Activated T-cell treated with anti-CD3 and anti-CD28 coated beads for 1 hour (primary cell): ENCODE measurements around the gene SCRN1.

Source experiments
- DNase-seq: peaks from one replicate; pipeline ENCODE4 v3.0.0-alpha.2; 2020; ENCODE audit warnings: low read depth

SCRN1 gene

GRCh38 chr7:30003098-30003497 lies 13.5 kb upstream of the SCRN1 start:
- DNase-seq: no peak

- no peak for DNase-seq
Measured at GRCh38 chr7:30001998-30002397, 12.4 kb upstream of the SCRN1 start.

- DNase-seq: no peak
Measured at GRCh38 chr7:29998489-29998888, 8.9 kb upstream of the SCRN1 start.

DNA sequence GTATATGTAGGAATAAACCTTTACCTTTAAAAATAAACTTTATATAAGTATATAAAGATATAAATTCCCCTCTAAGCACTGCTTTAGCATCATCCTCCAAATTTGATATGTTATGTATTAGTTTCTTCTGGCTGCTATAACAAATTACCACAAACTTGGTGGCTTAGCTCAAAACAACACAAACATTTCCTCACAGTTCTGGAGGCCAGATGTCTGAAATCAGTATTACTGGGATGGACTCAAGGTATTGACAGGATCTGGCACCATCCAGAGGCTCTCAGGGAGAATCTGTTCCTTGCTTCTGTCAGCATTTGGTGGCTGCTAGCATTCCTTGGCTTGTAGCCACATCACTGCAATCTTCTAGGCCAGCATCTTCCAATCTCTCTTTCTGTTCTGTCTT lies 6.7 kb upstream of the SCRN1 start:
- no peak for DNase-seq

GRCh38 chr7:29995652-29996051 lies 6.1 kb upstream of the SCRN1 start:
- DNase-seq: no peak

DNA sequence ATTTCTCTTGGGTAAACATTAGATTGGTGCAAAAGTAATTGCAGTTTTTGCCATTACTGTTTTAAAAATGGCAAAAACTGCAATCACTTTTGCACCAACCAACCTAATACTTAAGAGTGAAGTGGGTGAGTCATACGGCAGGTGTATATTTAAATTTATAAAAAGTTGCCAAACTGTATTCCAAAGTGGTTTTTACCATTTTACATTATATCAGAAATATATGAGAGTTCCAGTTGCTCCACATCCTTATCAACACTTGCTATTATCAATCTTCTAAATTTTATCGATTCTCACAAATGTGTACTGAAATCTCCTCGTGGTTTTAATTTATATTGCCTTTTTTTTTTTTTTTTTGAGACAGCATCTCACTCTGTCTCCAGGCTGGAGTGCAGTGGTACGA lies 3.5 kb upstream of the SCRN1 start:
- no peak for DNase-seq

DNA sequence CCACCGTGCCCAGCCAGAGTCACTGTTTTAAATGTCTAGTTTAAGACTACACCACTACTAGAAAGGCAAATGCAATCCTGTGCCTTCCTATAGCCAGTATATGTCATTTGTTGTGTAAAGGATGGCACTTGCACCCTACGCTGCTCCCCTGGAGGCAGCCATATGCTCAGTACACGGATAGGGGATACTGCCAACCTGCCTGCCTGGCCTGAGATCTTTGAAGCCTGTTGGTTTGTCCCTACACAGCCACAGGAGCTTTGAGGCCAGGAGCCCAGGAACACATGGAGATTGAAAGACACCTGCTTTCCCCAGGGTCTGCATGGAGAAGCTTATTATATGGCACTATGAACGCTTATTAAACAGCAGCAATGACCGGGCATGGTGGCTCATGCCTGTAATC lies 2.3 kb upstream of the SCRN1 start:
- DNase-seq: no peak

GRCh38 chr7:29990931-29991330 lies 1.3 kb upstream of the SCRN1 start:
- no peak for DNase-seq

DNA sequence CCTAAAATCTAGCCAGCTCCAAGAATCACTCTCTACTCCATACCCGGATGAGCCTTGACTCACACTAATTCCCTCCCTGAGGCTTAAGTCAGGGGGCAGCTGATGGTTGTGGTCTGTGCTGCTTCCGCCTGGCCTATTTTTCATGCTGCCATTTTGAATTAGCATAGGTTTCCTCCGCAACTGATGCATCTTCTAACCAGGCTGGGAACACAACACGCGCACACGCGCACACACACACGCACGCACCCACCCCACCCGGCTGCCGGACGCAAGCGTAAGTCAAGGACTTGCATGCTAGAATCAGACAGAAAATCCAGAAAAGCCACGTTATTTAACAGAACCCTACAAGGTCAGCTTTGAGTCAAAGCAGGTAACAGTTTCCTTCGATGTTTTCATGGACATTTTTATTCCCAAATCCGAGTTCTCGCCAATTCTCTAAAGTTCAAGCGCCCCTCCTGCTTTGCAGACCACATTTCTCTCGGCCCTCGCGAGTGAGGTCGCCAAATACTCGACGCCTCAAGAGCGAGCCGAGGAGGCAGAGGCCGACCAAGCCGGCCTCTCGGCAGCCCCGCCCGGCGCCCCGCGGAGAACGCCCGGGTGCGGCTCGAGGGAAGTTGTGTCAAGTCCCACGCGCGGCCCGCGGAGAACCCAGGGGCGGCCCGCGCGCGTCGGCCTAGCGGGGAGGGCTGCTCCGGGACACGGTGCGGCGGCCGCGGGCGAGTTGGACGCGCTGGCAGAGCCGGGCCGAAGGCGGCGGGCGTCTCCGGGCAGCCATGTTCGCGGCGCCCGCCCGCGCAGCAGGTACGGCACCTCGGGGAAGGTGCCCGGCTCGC lies 961 bp downstream of the SCRN1 start:
- peak; percentile 7 for DNase-seq

GRCh38 chr7:29987811-29988317 lies 1.7 kb downstream of the SCRN1 start:
- DNase-seq: no peak

DNA sequence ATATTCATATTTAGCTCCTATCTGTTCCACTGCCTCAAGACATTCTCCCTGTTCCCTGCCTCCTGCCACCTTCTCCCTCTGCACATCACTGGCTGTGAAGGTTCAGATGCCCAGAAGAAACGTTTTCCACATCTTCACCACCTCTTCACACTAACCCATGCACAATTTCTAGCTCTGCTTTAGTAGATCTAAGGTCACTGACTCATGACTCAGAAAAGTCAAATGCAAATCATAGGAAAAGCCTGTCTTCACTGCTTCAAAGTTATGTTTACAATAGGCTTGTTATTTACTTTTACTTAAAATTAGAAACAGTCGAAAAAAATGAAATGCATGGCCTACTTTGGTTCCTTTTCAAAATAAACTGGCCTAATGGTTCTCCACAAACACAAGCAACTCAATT lies 2.5 kb downstream of the SCRN1 start:
- DNase-seq: no peak

DNA sequence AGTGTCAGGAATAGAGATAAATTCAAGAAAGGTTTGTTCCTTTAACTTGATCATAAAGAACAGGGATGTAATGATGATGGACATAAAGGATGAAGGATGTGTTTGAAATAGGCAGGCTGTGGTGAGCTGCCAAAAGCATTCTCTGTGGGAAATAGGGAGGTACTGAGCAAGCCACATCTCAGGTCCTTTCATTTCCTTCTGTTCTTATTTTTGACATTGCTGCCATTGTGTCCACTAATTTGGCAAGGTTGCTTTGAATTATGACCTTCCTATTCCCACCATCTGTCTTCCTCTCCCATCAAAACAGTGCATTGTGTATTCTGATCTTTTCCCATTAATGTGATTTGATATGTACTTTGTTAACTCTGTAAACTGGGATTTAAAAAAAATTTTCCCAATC lies 9.4 kb downstream of the SCRN1 start:
- DNase-seq: no peak

DNA sequence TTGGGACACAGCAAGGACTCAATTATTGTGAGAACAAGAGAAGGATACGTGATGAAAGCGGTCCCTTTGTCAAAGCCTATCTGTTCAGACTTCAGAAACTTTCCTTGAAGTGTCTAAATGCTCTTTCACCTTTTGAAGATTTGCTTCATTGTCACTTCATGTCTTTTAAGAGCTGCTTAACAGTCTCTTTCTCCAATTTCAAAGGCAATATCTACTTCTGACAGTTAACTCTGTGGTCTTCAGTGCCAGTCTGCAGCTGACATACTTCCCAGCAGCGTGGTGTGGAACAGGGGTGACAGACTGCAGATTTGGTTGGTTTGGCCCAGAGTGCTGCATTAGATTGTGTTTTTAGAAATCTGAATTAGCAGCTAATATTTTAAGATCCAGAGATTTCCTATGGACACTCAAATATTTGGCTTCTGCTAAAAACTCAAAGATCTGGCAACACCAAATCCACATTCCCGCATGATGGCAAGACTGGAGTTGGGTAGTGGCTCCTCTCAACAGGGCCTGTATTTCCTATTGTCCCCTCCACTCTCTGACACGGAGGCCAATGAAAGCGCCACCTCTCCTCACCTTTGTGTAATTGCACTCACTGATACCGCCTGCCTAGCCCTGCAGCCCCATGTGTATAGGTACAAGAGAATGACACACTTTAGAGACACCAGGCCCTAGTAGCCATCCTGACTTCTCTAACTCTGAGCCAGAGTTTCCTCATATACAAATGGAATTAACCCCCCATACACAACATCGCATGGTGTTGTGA lies 11.5 kb downstream of the SCRN1 start:
- no peak for DNase-seq

- no peak for DNase-seq
Measured at GRCh38 chr7:29976673-29977415, 12.8 kb downstream of the SCRN1 start.

- DNase-seq: no peak
Measured at GRCh38 chr7:29976266-29976665, 13.3 kb downstream of the SCRN1 start.

GRCh38 chr7:29975561-29975960 lies 14.0 kb downstream of the SCRN1 start:
- DNase-seq: no peak

- DNase-seq: no peak
Measured at GRCh38 chr7:29974286-29974685, 15.3 kb downstream of the SCRN1 start.

DNA sequence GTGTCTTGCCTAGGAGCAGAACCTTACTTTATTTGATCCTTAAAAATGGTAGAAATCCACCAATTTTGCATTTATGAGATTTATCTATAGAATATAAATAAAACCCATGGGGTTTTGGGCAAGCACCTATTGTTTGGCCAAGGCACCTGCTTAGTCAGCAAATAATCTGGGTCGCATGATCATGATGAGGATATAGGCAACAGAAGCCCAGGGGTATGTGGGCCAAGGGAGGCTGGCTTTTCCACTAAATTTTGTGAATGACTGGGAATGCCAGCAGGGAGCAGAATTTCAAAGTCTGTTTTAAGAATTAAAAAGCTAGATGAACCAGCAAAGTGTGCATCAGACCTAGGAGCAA lies 17.3 kb downstream of the SCRN1 start:
- no peak for DNase-seq

GRCh38 chr7:29971566-29972314 lies 17.9 kb downstream of the SCRN1 start:
- DNase-seq: no peak

DNA sequence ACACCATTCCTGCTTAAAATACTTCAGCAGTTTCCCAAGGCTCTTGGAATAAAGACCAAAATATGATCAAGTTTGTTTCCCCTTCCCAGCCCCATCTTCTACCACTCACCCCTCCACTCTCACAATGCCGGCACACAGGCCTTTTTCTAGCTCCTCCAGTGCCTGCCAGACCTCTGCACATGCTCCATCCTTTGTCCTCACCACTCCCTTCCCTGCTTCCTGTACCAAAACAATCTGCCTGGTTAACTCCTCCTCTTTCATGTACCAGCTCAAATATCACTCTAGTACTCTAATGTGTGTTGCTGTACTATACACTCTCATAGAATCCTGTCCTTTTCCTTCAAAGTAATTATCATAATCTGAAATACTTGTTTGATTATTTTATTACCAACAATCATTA lies 19.4 kb downstream of the SCRN1 start:
- no peak for DNase-seq

- DNase-seq: no peak
Measured at GRCh38 chr7:29969738-29970137, 19.9 kb downstream of the SCRN1 start.
